GM12878 (cell line): ENCODE measurements around the gene GALNS. TPM values are rescaled to one million over a fixed set of nuclear protein-coding genes. Genes with fewer than 3 reads are reported as not detected.

Experiments used
- ATAC-seq: fragments of 200-7000 bp; cut with Tn5 transposase; 3 replicates; pipeline ENCODE4 v1.9.1; 2020; ENCODE audit warnings: mild to moderate bottlenecking, moderate library complexity
- BruUV-seq: library from RNA; stranded (reverse); fragments of 400-500 nt; replicated peaks from 2 replicates; lab custom pipeline; 2021; lab: Mats Ljungman, UMichigan
- CTCF ChIA-PET: fragments of 300-600 bp; sonication (Branson Sonifier 250); formaldehyde crosslinking; extraction: SDS; loops from one replicate; lab custom pipeline; 2021; ENCODE audit warnings: inconsistent platforms; lab: Yijun Ruan, JAX
- POLR2A ChIA-PET: fragments of 350-600 bp; formaldehyde crosslinking; extraction: SDS; loops from one replicate; lab custom pipeline; 2021; ENCODE audit warnings: inconsistent platforms; lab: Charles Lee
- RAD21 ChIA-PET: fragments of 300-600 bp; sonication (Branson Sonifier 250); formaldehyde crosslinking; loops from one replicate; lab custom pipeline; 2023; ENCODE audit warnings: antibody characterized with exemption; ENCODE audit not compliant: unreplicated experiment; lab: Charles Lee
- SMC1A ChIA-PET: fragments of 300-600 bp; sonication (Branson Sonifier 250); formaldehyde crosslinking; loops from one replicate; lab custom pipeline; 2023; ENCODE audit not compliant: unreplicated experiment, uncharacterized antibody; lab: Charles Lee
- DNase-seq: peaks from one replicate; pipeline ENCODE4 v3.0.0-alpha.2; 2011; ENCODE audit warnings: low read depth, low spot score
- FAIRE-seq: peaks from 3 replicates; lab custom pipeline; 2011; peaks lifted over from hg19 to GRCh38; lab: Jason Lieb, UNC
- H2AFZ ChIP-seq: 2 replicates; pipeline ENCODE4 v1.6.0; 2011; ENCODE audit warnings: low read depth, low read length, control low read depth; ENCODE audit not compliant: control insufficient read depth
- H3K27ac ChIP-seq: 2 replicates; pipeline ENCODE4 v1.5.1; 2011; ENCODE audit warnings: control low read depth; ENCODE audit not compliant: control insufficient read depth, insufficient read depth
- H3K27me3 ChIP-seq, 2 experiments: replicated peaks in 1 of 2; 2 replicates each; pipeline versions ENCODE4 v1.6.0 to v1.6.1; 2011; ENCODE audit warnings: low read length in 1 of 2; ENCODE audit not compliant: control insufficient read depth in 2 of 2, insufficient read depth in 2 of 2
- H3K36me3 ChIP-seq, 2 experiments: 2 replicates each; pipeline ENCODE4 v1.5.1; 2011; ENCODE audit warnings: low read length in 1 of 2; ENCODE audit not compliant: control insufficient read depth in 2 of 2, insufficient read depth in 2 of 2
- H3K4me1 ChIP-seq: 2 replicates; pipeline ENCODE4 v1.6.1; 2011; ENCODE audit warnings: mild to moderate bottlenecking, low read length, moderate library complexity, mixed read lengths; ENCODE audit not compliant: control insufficient read depth, insufficient read depth
- H3K4me2 ChIP-seq: 2 replicates; pipeline ENCODE4 v1.6.0; 2011; ENCODE audit warnings: control low read depth; ENCODE audit not compliant: control insufficient read depth, insufficient read depth
- H3K4me3 ChIP-seq: fragments of 200-600 bp; sonication (generic); 2 replicates; pipeline ENCODE4 v1.5.1; 2016
- H3K79me2 ChIP-seq: 2 replicates; pipeline ENCODE4 v1.6.0; 2011; ENCODE audit warnings: low read length; ENCODE audit not compliant: control insufficient read depth, insufficient read depth
- H3K9ac ChIP-seq: 2 replicates; pipeline ENCODE4 v1.8.0; 2011; ENCODE audit warnings: low read length, control low read depth, mixed read lengths; ENCODE audit not compliant: control insufficient read depth, insufficient read depth
- H3K9me3 ChIP-seq: replicated peaks from 3 replicates; pipeline ENCODE4 v1.5.1; 2011; ENCODE audit warnings: mild to moderate bottlenecking, low read length; ENCODE audit not compliant: control insufficient read depth, insufficient read depth
- H4K20me1 ChIP-seq: 2 replicates; pipeline ENCODE4 v1.6.0; 2011; ENCODE audit not compliant: control insufficient read depth, insufficient read depth
- BMI1 ChIP-seq: fragments of 450-650 bp; IDR thresholded peaks from 2 replicates; pipeline ENCODE4 v1.6.1; 2016; ENCODE audit warnings: mild to moderate bottlenecking, moderate library complexity, borderline replicate concordance
- BRCA1 ChIP-seq: IDR thresholded peaks from 2 replicates; pipeline ENCODE4 v1.6.1; 2011; ENCODE audit warnings: low read depth, low read length, improper control_type of control experiment
- CHD1 ChIP-seq: IDR thresholded peaks from 2 replicates; pipeline ENCODE4 v1.6.1; 2012; ENCODE audit warnings: low read depth, low read length, improper control_type of control experiment
- EGR1 ChIP-seq, 2 experiments: IDR thresholded peaks; 1 replicate in 1 of 2; 2 replicates in 1 of 2; pipeline ENCODE4 v1.6.1; 2011 to 2012; ENCODE audit warnings: low read depth in 2 of 2, low read length in 2 of 2, borderline replicate concordance in 1 of 2, mild to moderate bottlenecking in 1 of 2, moderate library complexity in 1 of 2
- FOXK2 ChIP-seq: fragments of 450-650 bp; IDR thresholded peaks from 2 replicates; pipeline ENCODE4 v1.6.1; 2017; ENCODE audit warnings: mild to moderate bottlenecking, moderate library complexity
- HDAC2 ChIP-seq: fragments of 200-600 bp; sonication (generic); IDR thresholded peaks from 2 replicates; pipeline ENCODE4 v1.6.1; 2017
- KAT2A ChIP-seq: conservative IDR thresholded peaks from 2 replicates; pipeline ENCODE4 v1.6.1; 2011; ENCODE audit warnings: low read depth, low read length; ENCODE audit not compliant: control insufficient read depth
- NR2F1 ChIP-seq: fragments of 450-650 bp; conservative IDR thresholded peaks from 2 replicates; pipeline ENCODE4 v1.6.1; 2017; ENCODE audit warnings: mild to moderate bottlenecking
- PML ChIP-seq: IDR thresholded peaks from 2 replicates; pipeline ENCODE4 v1.6.1; 2012; ENCODE audit warnings: low read length, inconsistent platforms
- SMARCA5 ChIP-seq: fragments of 450-650 bp; IDR thresholded peaks from 2 replicates; pipeline ENCODE4 v1.6.1; 2017; ENCODE audit warnings: mild to moderate bottlenecking
- SREBF1 ChIP-seq: IDR thresholded peaks from 2 replicates; pipeline ENCODE4 v1.6.1; 2012; ENCODE audit warnings: mild to moderate bottlenecking, low read length
- SRF ChIP-seq, 2 experiments: IDR thresholded peaks; 2 replicates each; pipeline ENCODE4 v1.6.1; 2011; ENCODE audit warnings: low read depth in 2 of 2, low read length in 2 of 2, mild to moderate bottlenecking in 1 of 2, moderate library complexity in 1 of 2
- WGBS: methylation state at CpG from one replicate; pipeline ENCODE4 v1.1.6; 2016; ENCODE audit warnings: low lambda C conversion rate; ENCODE audit not compliant: insufficient replicate concordance, insufficient coverage; ENCODE audit errors: missing lambda C conversion rate; 5-methylcytosine and 5-hydroxymethylcytosine counted together
- in situ Hi-C: fragments of 300-500 bp; cut with MboI; formaldehyde crosslinking; loops from 9 replicates; pipeline ENCODE4 v1.14.3; 2018; ENCODE audit warnings: mixed read lengths
- intact Hi-C: fragments of 100-400 bp; cut with micrococcal nuclease; formaldehyde crosslinking; loops from one replicate; pipeline ENCODE4 v1.14.2; 2022; ENCODE audit not compliant: unreplicated experiment
- polyA plus RNA-seq, 11 experiments: library from polyadenylated mRNA; depleted of rRNA in 4 of 11; unstranded in 6 of 11; stranded (reverse) in 5 of 11; fragments of >200 nt; fragmentation: Nextera tagmentation in 4 of 11; fragmentation: Illumina TruSeq in 1 of 11; extraction: Ambion mirVana in 4 of 11; extraction: Trizol in 1 of 11; gene quantifications; 1 replicate in 1 of 11; 2 replicates in 10 of 11; pipeline versions ENCODE4 v1.2.1 to v1.2.3, GENCODE V29; 2011 to 2016; ENCODE audit warnings: inconsistent platforms in 2 of 11, missing spikeins in 2 of 11, low read depth in 1 of 11
- total RNA-seq, 4 experiments: library from RNA; depleted of rRNA in 3 of 4; stranded (reverse); fragments of >200 nt in 3 of 4; fragmentation: Illumina TruSeq in 1 of 4; extraction: Trizol in 1 of 4; gene quantifications; 2 replicates each; pipeline versions ENCODE4 v1.2.1 to v1.2.3, GENCODE V29; 2013 to 2021
- TF ChIP-seq, protein P1 (sequence below), 3 experiments: IDR thresholded peaks in 2 of 3; conservative IDR thresholded peaks in 1 of 3; 2 replicates each; pipeline ENCODE4 v1.5.1; 2011; ENCODE audit warnings: low read depth in 3 of 3, low read length in 3 of 3, mild to moderate bottlenecking in 3 of 3, control low read depth in 2 of 3, moderate library complexity in 2 of 3, inconsistent platforms in 1 of 3, mixed read lengths in 1 of 3; ENCODE audit not compliant: control insufficient read depth in 2 of 3, insufficient read depth in 1 of 3; ENCODE audit errors: extremely low read depth in 1 of 3
- TF ChIP-seq, protein P2 (sequence below): fragments of 450-650 bp; IDR thresholded peaks from 2 replicates; pipeline ENCODE4 v1.6.1; 2017; ENCODE audit warnings: antibody characterized with exemption, mild to moderate bottlenecking, moderate library complexity
- TF ChIP-seq, protein P3 (sequence below): fragments of 450-650 bp; formaldehyde crosslinking; IDR thresholded peaks from 2 replicates; pipeline ENCODE4 v1.4.0; 2022; ENCODE audit warnings: mild to moderate bottlenecking, moderate library complexity

Gene GALNS
- total and polyA plus RNA-seq, 10 of the 15 experiments (the other 5 are each of a cell fraction or from before 2014, with no cell fraction given), result 0.37 to 12.4 (median 5.3) TPM

DNA sequence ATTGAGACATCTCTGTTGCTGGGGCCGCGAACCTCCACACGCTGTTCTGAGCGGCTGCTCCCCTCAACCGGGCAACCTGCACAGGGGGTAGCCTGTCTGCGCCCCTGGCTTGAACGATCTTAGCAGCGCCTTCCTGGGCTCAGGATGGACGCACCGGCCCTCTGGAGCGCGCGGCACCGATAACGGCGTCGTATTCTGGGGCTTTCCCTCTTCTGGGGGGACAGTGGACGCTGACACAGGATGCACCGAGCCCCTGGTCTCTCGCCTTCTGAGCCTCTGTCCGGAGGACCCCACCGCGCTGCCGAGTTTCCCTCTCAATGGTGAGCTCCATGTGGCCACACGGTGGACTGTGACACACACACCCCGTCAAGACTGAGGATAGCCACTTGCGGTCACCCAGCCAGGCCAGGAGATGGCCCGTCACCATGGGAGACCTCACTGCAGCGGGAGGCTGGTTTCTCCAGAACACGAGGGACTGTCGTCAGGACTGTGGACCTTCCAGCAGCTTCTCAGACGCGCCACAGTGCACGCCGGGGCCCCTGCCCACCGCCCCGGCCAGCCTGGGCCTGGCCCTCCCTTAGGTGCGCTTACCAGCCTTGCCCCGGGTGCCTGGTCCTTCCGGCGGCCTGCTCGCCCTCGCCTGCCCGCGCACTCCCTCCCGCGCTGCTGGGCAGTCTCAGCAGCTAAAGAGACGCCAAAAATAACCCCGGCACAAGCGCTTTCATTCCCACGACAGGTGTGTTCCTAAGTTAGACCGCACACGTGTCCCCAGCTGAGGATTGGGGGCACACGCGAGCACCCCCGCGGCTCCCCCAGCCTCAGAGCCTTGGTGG lies 39.7 kb upstream of the GALNS start:
- Histone ChIP-seq H3K4me3 (no peak overlapping the region), H3K9me3 (no peaks in the 10 kb centered on the region), H4K20me1 (no peaks in the 10 kb centered on the region)
- in situ Hi-C loops, result no loop called here
- SMC1A ChIA-PET, result no interaction called here
- TF ChIP-seq CHD1, result no peak
- TF ChIP-seq NR2F1, result no peak
- TF ChIP-seq PML, result no peak
- TF ChIP-seq SRF (IDR thresholded peaks at IDR 0.05; ENCODE audit: low read depth in 2 of 2, low read length in 2 of 2), result no peak
- TF ChIP-seq, protein P1, sequence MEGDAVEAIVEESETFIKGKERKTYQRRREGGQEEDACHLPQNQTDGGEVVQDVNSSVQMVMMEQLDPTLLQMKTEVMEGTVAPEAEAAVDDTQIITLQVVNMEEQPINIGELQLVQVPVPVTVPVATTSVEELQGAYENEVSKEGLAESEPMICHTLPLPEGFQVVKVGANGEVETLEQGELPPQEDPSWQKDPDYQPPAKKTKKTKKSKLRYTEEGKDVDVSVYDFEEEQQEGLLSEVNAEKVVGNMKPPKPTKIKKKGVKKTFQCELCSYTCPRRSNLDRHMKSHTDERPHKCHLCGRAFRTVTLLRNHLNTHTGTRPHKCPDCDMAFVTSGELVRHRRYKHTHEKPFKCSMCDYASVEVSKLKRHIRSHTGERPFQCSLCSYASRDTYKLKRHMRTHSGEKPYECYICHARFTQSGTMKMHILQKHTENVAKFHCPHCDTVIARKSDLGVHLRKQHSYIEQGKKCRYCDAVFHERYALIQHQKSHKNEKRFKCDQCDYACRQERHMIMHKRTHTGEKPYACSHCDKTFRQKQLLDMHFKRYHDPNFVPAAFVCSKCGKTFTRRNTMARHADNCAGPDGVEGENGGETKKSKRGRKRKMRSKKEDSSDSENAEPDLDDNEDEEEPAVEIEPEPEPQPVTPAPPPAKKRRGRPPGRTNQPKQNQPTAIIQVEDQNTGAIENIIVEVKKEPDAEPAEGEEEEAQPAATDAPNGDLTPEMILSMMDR (IDR thresholded peaks at IDR 0.05 in 2 of 3, conservative IDR thresholded peaks at IDR 0.05 in 1 of 3; ENCODE audit: control insufficient read depth in 2 of 3, extremely low read depth in 1 of 3, insufficient read depth in 1 of 3, low read depth in 3 of 3, low read length in 3 of 3), result no peak
- TF ChIP-seq EGR1 (IDR thresholded peaks at IDR 0.05; ENCODE audit: borderline replicate concordance in 1 of 2, low read depth in 2 of 2, low read length in 2 of 2), result no peak
- no peak for TF ChIP-seq FOXK2
- no peak for TF ChIP-seq BMI1
- no peak for TF ChIP-seq SMARCA5
- no peak for TF ChIP-seq BRCA1
- no peak for TF ChIP-seq HDAC2
- TF ChIP-seq, protein P2, sequence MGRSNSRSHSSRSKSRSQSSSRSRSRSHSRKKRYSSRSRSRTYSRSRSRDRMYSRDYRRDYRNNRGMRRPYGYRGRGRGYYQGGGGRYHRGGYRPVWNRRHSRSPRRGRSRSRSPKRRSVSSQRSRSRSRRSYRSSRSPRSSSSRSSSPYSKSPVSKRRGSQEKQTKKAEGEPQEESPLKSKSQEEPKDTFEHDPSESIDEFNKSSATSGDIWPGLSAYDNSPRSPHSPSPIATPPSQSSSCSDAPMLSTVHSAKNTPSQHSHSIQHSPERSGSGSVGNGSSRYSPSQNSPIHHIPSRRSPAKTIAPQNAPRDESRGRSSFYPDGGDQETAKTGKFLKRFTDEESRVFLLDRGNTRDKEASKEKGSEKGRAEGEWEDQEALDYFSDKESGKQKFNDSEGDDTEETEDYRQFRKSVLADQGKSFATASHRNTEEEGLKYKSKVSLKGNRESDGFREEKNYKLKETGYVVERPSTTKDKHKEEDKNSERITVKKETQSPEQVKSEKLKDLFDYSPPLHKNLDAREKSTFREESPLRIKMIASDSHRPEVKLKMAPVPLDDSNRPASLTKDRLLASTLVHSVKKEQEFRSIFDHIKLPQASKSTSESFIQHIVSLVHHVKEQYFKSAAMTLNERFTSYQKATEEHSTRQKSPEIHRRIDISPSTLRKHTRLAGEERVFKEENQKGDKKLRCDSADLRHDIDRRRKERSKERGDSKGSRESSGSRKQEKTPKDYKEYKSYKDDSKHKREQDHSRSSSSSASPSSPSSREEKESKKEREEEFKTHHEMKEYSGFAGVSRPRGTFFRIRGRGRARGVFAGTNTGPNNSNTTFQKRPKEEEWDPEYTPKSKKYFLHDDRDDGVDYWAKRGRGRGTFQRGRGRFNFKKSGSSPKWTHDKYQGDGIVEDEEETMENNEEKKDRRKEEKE, result no peak
- TF ChIP-seq KAT2A, result no peak
- no peak for TF ChIP-seq SREBF1
- TF ChIP-seq, protein P3, sequence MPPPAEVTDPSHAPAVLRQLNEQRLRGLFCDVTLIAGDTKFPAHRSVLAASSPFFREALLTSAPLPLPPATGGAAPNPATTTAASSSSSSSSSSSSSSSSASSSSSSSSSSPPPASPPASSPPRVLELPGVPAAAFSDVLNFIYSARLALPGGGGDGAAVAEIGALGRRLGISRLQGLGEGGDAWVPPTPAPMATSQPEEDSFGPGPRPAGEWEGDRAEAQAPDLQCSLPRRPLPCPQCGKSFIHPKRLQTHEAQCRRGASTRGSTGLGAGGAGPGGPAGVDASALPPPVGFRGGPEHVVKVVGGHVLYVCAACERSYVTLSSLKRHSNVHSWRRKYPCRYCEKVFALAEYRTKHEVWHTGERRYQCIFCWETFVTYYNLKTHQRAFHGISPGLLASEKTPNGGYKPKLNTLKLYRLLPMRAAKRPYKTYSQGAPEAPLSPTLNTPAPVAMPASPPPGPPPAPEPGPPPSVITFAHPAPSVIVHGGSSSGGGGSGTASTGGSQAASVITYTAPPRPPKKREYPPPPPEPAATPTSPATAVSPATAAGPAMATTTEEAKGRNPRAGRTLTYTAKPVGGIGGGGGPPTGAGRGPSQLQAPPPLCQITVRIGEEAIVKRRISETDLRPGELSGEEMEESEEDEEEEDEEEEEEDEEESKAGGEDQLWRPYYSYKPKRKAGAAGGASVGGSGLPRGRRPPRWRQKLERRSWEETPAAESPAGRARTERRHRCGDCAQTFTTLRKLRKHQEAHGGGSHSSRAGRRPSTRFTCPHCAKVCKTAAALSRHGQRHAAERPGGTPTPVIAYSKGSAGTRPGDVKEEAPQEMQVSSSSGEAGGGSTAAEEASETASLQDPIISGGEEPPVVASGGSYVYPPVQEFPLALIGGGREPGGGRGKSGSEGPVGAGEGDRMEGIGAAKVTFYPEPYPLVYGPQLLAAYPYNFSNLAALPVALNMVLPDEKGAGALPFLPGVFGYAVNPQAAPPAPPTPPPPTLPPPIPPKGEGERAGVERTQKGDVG (CRISPR knock-in tag), result no peak
- TF ChIP-seq, all 136 proteins: peak for 0
- H3K79me2 ChIP-seq, result no peaks in the 10 kb centered on the region
- no peak overlapping the region for H2AFZ ChIP-seq
- ATAC-seq (no peak), FAIRE-seq (no peak), DNase-seq (no peak)
- no peaks in the 10 kb centered on the region for H3K27me3 ChIP-seq
- POLR2A ChIA-PET, result no interaction called here
- H3K27ac ChIP-seq, result no peak overlapping the region
- no TSS peak for BruUV-seq
- H3K4me1 ChIP-seq, result no peaks in the 10 kb centered on the region
- 97% methylated on average over 56 of the region's 57 CpGs for WGBS
- no peak overlapping the region for H3K4me2 ChIP-seq
- CTCF ChIA-PET, result no interaction called here
- no peak overlapping the region for H3K9ac ChIP-seq
- intact Hi-C loops, result no loop called here
- RAD21 ChIA-PET, result no interaction called here
- H3K36me3 ChIP-seq, result peaks cover 0 to 1% of the 10 kb centered on the region in 2 experiments; a peak in 3 of 4 replicates
